K562 (cell line): ENCODE measurements around the gene TRERF1. TPM values are rescaled to one million over a fixed set of nuclear protein-coding genes. Genes with fewer than 3 reads are reported as not detected.

Experiments
- ATAC-seq: fragments of 200-7000 bp; cut with Tn5 transposase; 3 replicates; pipeline ENCODE4 v1.9.1; 2020; ENCODE audit warnings: moderate library complexity
- BruUV-seq: library from RNA; stranded (reverse); fragments of 400-500 nt; replicated peaks from 2 replicates; lab custom pipeline; 2021; lab: Mats Ljungman, UMichigan
- CTCF ChIA-PET: fragments of 300-600 bp; formaldehyde crosslinking; extraction: SDS; loops from one replicate; lab custom pipeline; 2021; ENCODE audit warnings: low intra/inter-chr PET ratio; lab: Yijun Ruan, JAX
- POLR2A ChIA-PET: fragments of 300-600, 350-650 bp; sonication (Branson Sonifier 250); formaldehyde crosslinking; extraction: SDS; loops from one replicate; lab custom pipeline; 2021; ENCODE audit warnings: antibody characterized with exemption, inconsistent platforms; lab: Yijun Ruan, JAX
- DNase-seq, 4 experiments: peaks; one replicate each; pipeline versions ENCODE4 v3.0.0 to v3.0.0-alpha.2; 2011 to 2018; ENCODE audit warnings: low spot score in 3 of 4, mixed read lengths in 3 of 4; ENCODE audit errors: extremely low read depth in 1 of 4
- FAIRE-seq: peaks from 2 replicates; lab custom pipeline; 2011; peaks lifted over from hg19 to GRCh38; lab: Jason Lieb, UNC
- H2AFZ ChIP-seq: 2 replicates; pipeline ENCODE4 v1.6.0; 2011; ENCODE audit warnings: low read depth, low read length, control low read depth, inconsistent platforms
- H3K27ac ChIP-seq: fragments of 200-600 bp; 3 replicates; pipeline ENCODE4 v1.8.0; 2011; ENCODE audit warnings: low read depth, mild to moderate bottlenecking, control low read depth, inconsistent platforms, low read length, moderate library complexity, mixed read lengths; ENCODE audit errors: extremely low read depth
- H3K27me3 ChIP-seq, 2 experiments: fragments of 300-600 bp in 1 of 2; 2 replicates in 1 of 2; 3 replicates in 1 of 2; pipeline versions ENCODE4 v1.6.0 to v1.8.0; 2011; ENCODE audit warnings: inconsistent platforms in 2 of 2, low read length in 2 of 2, mild to moderate bottlenecking in 1 of 2, mixed read lengths in 1 of 2, moderate library complexity in 1 of 2; ENCODE audit not compliant: control insufficient read depth in 2 of 2, insufficient read depth in 2 of 2
- H3K36me3 ChIP-seq: fragments of 300-600 bp; 3 replicates; pipeline ENCODE4 v1.8.0; 2011; ENCODE audit warnings: mild to moderate bottlenecking, low read length, inconsistent platforms; ENCODE audit not compliant: control insufficient read depth, insufficient read depth
- H3K4me1 ChIP-seq, 2 experiments: fragments of 200-600 bp in 1 of 2; replicated peaks in 1 of 2; 2 replicates in 1 of 2; 3 replicates in 1 of 2; pipeline versions ENCODE4 v1.5.1 to v1.8.0; 2011; ENCODE audit warnings: inconsistent platforms in 2 of 2, low read length in 2 of 2, mild to moderate bottlenecking in 1 of 2, mixed read lengths in 1 of 2, moderate library complexity in 1 of 2; ENCODE audit not compliant: control insufficient read depth in 2 of 2, insufficient read depth in 2 of 2
- H3K4me2 ChIP-seq: 2 replicates; pipeline ENCODE4 v1.6.1; 2011; ENCODE audit warnings: low read length, control low read depth, inconsistent platforms, mixed read lengths; ENCODE audit not compliant: insufficient read depth
- H3K4me3 ChIP-seq: fragments of 200-600 bp; sonication (generic), shearing (Covaris generic); 2 replicates; pipeline ENCODE4 v1.5.1; 2016; ENCODE audit warnings: control low read depth, inconsistent platforms
- H3K79me2 ChIP-seq: fragments of 200-600 bp; 3 replicates; pipeline ENCODE4 v1.8.0; 2011; ENCODE audit warnings: low read length, inconsistent platforms; ENCODE audit not compliant: control insufficient read depth, insufficient read depth
- H3K9ac ChIP-seq, 2 experiments: 2 replicates each; pipeline versions ENCODE4 v1.6.0 to v1.6.1; 2011; ENCODE audit warnings: low read depth in 2 of 2, low read length in 2 of 2, control low read depth in 1 of 2, inconsistent platforms in 1 of 2, mild to moderate bottlenecking in 1 of 2, mixed read lengths in 1 of 2; ENCODE audit not compliant: insufficient read depth in 1 of 2
- H3K9me1 ChIP-seq: one replicate; pipeline ENCODE4 v1.6.0; 2011; ENCODE audit warnings: inconsistent platforms, mild to moderate bottlenecking, low read length, moderate library complexity; ENCODE audit not compliant: control insufficient read depth, insufficient read depth
- H3K9me3 ChIP-seq: replicated peaks from 2 replicates; pipeline ENCODE4 v1.5.1; 2011; ENCODE audit warnings: low read depth, low read length, inconsistent platforms; ENCODE audit not compliant: control insufficient read depth, insufficient read depth
- H4K20me1 ChIP-seq: replicated peaks from 2 replicates; pipeline ENCODE4 v1.6.1; 2011; ENCODE audit warnings: low read length, inconsistent platforms, mixed read lengths; ENCODE audit not compliant: control insufficient read depth, insufficient read depth
- CEBPB ChIP-seq: fragments of 450-650 bp; IDR thresholded peaks from 2 replicates; pipeline ENCODE4 v1.6.1; 2016; ENCODE audit warnings: missing genetic modification characterization, missing compliant biosample characterization
- FOXA3 ChIP-seq, 2 experiments: fragments of 450-650 bp in 1 of 2; sonication (generic) in 1 of 2; formaldehyde crosslinking; IDR thresholded peaks in 1 of 2; conservative IDR thresholded peaks in 1 of 2; 2 replicates each; pipeline versions ENCODE4 v1.4.0 to v1.8.0; 2020 to 2022; ENCODE audit warnings: mild to moderate bottlenecking in 2 of 2, missing genetic modification reagents in 1 of 2
- NUFIP1 ChIP-seq: fragments of 450-650 bp; IDR thresholded peaks from 2 replicates; pipeline ENCODE4 v1.6.1; 2018; ENCODE audit not compliant: partially characterized antibody
- RBM34 ChIP-seq: fragments of 200-400 bp; formaldehyde crosslinking; IDR thresholded peaks from 2 replicates; pipeline ENCODE4 v1.6.1; 2018; ENCODE audit warnings: low read length, borderline replicate concordance; ENCODE audit not compliant: insufficient read depth
- ZKSCAN1 ChIP-seq: fragments of 150-350 bp; IDR thresholded peaks from 2 replicates; pipeline ENCODE4 v1.6.1; 2016; ENCODE audit warnings: low read depth, low read length
- WGBS: fragments of 100-300 bp; shearing (Covaris generic); methylation state at CpG from one replicate; pipeline ENCODE4 v1.1.6; 2016; ENCODE audit warnings: low coverage, mixed read lengths; ENCODE audit not compliant: insufficient coverage; ENCODE audit errors: missing lambda C conversion rate; 5-methylcytosine and 5-hydroxymethylcytosine counted together
- in situ Hi-C: fragments of 300-500 bp; cut with MboI; formaldehyde crosslinking; loops from 4 replicates; pipeline ENCODE4 v1.15.0; 2018; ENCODE audit warnings: inconsistent platforms, mixed read lengths
- intact Hi-C: fragments of 100-400 bp; cut with micrococcal nuclease; formaldehyde crosslinking; loops from 2 replicates; pipeline ENCODE4 v1.14.2; 2022
- polyA plus RNA-seq, 8 experiments: library from polyadenylated mRNA; depleted of rRNA in 4 of 8; stranded (reverse) in 5 of 8; unstranded in 3 of 8; fragments of >200 nt; fragmentation: Nextera tagmentation in 2 of 8; fragmentation: Illumina TruSeq in 1 of 8; extraction: Ambion mirVana in 2 of 8; extraction: Trizol in 1 of 8; gene quantifications; 2 replicates each; pipeline versions ENCODE4 v1.2.1 to v1.2.3, GENCODE V29; 2011 to 2014; ENCODE audit warnings: inconsistent platforms in 1 of 8, missing spikeins in 1 of 8
- total RNA-seq, 7 experiments: library from RNA; depleted of rRNA in 6 of 7; stranded (reverse); fragments of >200 nt in 6 of 7; fragmentation: Illumina TruSeq in 2 of 7; extraction: Trizol in 2 of 7; gene quantifications; 2 replicates each; pipeline versions ENCODE4 v1.2.1 to v1.2.3, GENCODE V29; 2011 to 2021; ENCODE audit warnings: low replicate concordance in 1 of 7
- TF ChIP-seq, protein P1 (sequence below): fragments of 250-450 bp; sonication (Bioruptor Pico); IDR thresholded peaks from 2 replicates; pipeline ENCODE4 v1.4.0; 2020; ENCODE audit warnings: mild to moderate bottlenecking, moderate library complexity
- TF ChIP-seq, protein P2 (sequence below): fragments of 200-800 bp; sonication (Bioruptor generic); IDR thresholded peaks from 2 replicates; pipeline ENCODE4 v1.6.1; 2017; ENCODE audit warnings: missing genetic modification characterization, missing compliant biosample characterization
- TF ChIP-seq, protein P3 (sequence below), 3 experiments: fragments of 200-800 bp in 1 of 3; fragments of 250-450 bp in 1 of 3; fragments of 450-650 bp in 1 of 3; sonication (Bioruptor Pico) in 1 of 3; sonication (Bioruptor generic) in 1 of 3; formaldehyde crosslinking in 1 of 3; IDR thresholded peaks; 2 replicates each; pipeline versions ENCODE4 v1.6.1 to v1.8.0; 2016 to 2022; ENCODE audit warnings: mild to moderate bottlenecking in 2 of 3, missing genetic modification characterization in 2 of 3, missing compliant biosample characterization in 1 of 3, moderate library complexity in 1 of 3

The TRERF1 gene
- total and polyA plus RNA-seq, 9 of the 15 experiments (the other 6 are each of a cell fraction or from before 2014, with no cell fraction given): 0.04 to 0.20 (median 0.07) TPM; not detected in 3

DNA sequence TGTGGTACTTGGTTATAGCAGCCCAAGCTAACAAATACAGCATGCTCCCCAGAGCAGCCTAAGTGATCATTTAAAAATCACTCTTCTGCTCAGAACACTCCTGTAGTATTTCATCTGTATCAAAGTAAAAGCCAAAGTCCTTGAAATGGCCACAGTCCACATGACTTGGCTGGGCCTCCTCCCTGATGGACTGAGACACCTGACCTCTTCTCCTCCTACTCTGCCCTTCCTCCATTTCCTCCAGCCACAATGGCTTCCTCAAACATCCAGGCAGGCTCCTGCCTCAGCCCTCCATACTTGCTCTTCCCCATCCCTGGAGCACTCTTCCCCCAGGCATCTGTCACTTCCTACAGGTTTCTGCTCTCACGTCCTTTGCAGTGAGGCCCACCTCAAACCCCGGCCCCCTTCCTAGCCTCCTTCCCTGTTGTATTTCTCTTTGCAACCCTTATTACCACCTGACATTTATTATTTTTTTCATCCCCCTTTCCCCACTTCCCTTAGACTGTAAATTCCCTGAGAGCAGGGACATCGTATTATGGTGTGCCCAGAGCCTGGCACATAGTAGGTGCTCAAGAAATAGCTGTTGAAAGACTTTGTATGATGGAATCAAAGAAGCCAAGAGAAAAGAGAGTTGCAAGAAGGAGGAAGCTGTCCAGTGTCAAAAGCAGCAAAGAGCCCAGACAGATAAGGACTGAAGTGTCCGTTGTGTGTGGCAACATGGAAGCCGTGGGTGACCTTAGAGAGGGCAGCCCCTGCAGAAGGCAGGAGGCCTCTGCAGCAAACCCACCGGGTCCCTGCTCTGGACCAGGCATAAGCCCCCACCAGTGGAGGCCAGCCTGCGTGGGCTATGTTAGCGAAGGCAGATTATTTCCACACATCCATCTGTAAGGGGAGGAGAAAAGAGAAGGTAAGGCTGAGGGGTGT, 87.5 kb downstream of the TRERF1 start:
- Histone ChIP-seq H3K27me3 (peaks cover 36 to 69% of the 10 kb centered on the region in 2 experiments), H3K27ac (no peak overlapping the region), H3K9ac (no peak overlapping the region), H2AFZ (no peak overlapping the region), H3K9me3 (no peaks in the 10 kb centered on the region), H3K4me1 (peaks cover 0 to 4% of the 10 kb centered on the region in 2 experiments; a peak in 1 of 5 replicates), H3K4me3 (no peak overlapping the region), H3K79me2 (no peaks in the 10 kb centered on the region), H3K9me1 (no peaks in the 10 kb centered on the region), H4K20me1 (no peaks in the 10 kb centered on the region; the same call in 1 of the 2 replicates), H3K36me3 (no peaks in the 10 kb centered on the region), H3K4me2 (no peak overlapping the region)
- under 1% methylated on average over 8 of the region's 8 CpGs for WGBS
- ChIA-PET POLR2A (no interaction called here), CTCF (no interaction called here)
- DNase-seq: no peak
- in situ Hi-C loops: no loop called here
- intact Hi-C loops: no loop called here
- ATAC-seq: peak; percentile 18; the same call in 2 of the 3 replicates
- BruUV-seq: no TSS peak
- FAIRE-seq: no peak
- TF ChIP-seq CEBPB (peak; percentile 43; the same call in 1 of the 2 replicates), FOXA3 (CRISPR knock-in tag; conservative IDR thresholded peaks at IDR 0.05 in 1 of 2, IDR thresholded peaks at IDR 0.05 in 1 of 2) (0 out of 4 replicates have a peak, but pooled peaks of 1 of the 2 experiments have one; percentile 17), ZKSCAN1 (peak; percentile 87), RBM34 (no peak), NUFIP1 (no peak)
- TF ChIP-seq, protein P1, sequence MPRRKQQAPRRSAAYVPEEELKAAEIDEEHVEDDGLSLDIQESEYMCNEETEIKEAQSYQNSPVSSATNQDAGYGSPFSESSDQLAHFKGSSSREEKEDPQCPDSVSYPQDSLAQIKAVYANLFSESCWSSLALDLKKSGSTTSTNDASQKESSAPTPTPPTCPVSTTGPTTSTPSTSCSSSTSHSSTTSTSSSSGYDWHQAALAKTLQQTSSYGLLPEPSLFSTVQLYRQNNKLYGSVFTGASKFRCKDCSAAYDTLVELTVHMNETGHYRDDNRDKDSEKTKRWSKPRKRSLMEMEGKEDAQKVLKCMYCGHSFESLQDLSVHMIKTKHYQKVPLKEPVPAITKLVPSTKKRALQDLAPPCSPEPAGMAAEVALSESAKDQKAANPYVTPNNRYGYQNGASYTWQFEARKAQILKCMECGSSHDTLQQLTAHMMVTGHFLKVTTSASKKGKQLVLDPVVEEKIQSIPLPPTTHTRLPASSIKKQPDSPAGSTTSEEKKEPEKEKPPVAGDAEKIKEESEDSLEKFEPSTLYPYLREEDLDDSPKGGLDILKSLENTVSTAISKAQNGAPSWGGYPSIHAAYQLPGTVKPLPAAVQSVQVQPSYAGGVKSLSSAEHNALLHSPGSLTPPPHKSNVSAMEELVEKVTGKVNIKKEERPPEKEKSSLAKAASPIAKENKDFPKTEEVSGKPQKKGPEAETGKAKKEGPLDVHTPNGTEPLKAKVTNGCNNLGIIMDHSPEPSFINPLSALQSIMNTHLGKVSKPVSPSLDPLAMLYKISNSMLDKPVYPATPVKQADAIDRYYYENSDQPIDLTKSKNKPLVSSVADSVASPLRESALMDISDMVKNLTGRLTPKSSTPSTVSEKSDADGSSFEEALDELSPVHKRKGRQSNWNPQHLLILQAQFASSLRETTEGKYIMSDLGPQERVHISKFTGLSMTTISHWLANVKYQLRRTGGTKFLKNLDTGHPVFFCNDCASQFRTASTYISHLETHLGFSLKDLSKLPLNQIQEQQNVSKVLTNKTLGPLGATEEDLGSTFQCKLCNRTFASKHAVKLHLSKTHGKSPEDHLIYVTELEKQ (CRISPR knock-in tag): no peak
- TF ChIP-seq, protein P2, sequence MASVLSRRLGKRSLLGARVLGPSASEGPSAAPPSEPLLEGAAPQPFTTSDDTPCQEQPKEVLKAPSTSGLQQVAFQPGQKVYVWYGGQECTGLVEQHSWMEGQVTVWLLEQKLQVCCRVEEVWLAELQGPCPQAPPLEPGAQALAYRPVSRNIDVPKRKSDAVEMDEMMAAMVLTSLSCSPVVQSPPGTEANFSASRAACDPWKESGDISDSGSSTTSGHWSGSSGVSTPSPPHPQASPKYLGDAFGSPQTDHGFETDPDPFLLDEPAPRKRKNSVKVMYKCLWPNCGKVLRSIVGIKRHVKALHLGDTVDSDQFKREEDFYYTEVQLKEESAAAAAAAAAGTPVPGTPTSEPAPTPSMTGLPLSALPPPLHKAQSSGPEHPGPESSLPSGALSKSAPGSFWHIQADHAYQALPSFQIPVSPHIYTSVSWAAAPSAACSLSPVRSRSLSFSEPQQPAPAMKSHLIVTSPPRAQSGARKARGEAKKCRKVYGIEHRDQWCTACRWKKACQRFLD (CRISPR knock-in tag): no peak
- TF ChIP-seq, protein P3, sequence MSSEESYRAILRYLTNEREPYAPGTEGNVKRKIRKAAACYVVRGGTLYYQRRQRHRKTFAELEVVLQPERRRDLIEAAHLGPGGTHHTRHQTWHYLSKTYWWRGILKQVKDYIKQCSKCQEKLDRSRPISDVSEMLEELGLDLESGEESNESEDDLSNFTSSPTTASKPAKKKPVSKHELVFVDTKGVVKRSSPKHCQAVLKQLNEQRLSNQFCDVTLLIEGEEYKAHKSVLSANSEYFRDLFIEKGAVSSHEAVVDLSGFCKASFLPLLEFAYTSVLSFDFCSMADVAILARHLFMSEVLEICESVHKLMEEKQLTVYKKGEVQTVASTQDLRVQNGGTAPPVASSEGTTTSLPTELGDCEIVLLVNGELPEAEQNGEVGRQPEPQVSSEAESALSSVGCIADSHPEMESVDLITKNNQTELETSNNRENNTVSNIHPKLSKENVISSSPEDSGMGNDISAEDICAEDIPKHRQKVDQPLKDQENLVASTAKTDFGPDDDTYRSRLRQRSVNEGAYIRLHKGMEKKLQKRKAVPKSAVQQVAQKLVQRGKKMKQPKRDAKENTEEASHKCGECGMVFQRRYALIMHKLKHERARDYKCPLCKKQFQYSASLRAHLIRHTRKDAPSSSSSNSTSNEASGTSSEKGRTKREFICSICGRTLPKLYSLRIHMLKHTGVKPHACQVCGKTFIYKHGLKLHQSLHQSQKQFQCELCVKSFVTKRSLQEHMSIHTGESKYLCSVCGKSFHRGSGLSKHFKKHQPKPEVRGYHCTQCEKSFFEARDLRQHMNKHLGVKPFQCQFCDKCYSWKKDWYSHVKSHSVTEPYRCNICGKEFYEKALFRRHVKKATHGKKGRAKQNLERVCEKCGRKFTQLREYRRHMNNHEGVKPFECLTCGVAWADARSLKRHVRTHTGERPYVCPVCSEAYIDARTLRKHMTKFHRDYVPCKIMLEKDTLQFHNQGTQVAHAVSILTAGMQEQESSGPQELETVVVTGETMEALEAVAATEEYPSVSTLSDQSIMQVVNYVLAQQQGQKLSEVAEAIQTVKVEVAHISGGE (CRISPR knock-in tag; IDR thresholded peaks at IDR 0.05): no peak
